HepG2 (cell line): Measurements from ENCODE around the gene HNRNPC. TPM values are rescaled to one million over a fixed set of nuclear protein-coding genes. Genes with fewer than 3 reads are reported as not detected.
A peak's percentile ranks its signal among the peaks of the same experiment; 100 is the strongest.

ENCODE experiments used
- AFF4 ChIP-seq: sonication (generic); formaldehyde crosslinking; IDR thresholded peaks from 2 replicates; pipeline ENCODE4 v1.4.0; 2020; ENCODE audit warnings: missing genetic modification reagents
- ARHGAP35 ChIP-seq: sonication (generic); formaldehyde crosslinking; IDR thresholded peaks from 2 replicates; pipeline ENCODE4 v1.9.0; 2022; ENCODE audit warnings: mild to moderate bottlenecking, inconsistent platforms, moderate library complexity, missing genetic modification reagents, borderline replicate concordance
- ARNT2 ChIP-seq: sonication (generic); formaldehyde crosslinking; IDR thresholded peaks from 2 replicates; pipeline ENCODE4 v1.8.0; 2022; ENCODE audit warnings: mild to moderate bottlenecking, low read depth, missing genetic modification reagents, moderate library complexity
- DNMT1 ChIP-seq: sonication (generic); formaldehyde crosslinking; IDR thresholded peaks from 2 replicates; pipeline ENCODE4 v1.5.1; 2020; ENCODE audit warnings: mild to moderate bottlenecking, missing genetic modification reagents
- GZF1 ChIP-seq: sonication (generic); formaldehyde crosslinking; IDR thresholded peaks from 2 replicates; pipeline ENCODE4 v1.5.1; 2020; ENCODE audit warnings: mild to moderate bottlenecking, missing genetic modification reagents
- MAFF ChIP-seq: IDR thresholded peaks from 2 replicates; pipeline ENCODE4 v1.6.1; 2011; ENCODE audit warnings: low read depth, low read length, improper control_type of control experiment
- MED13 ChIP-seq: sonication (generic); formaldehyde crosslinking; IDR thresholded peaks from 2 replicates; pipeline ENCODE4 v1.5.0; 2020; ENCODE audit warnings: missing genetic modification reagents
- POGK ChIP-seq: sonication (generic); formaldehyde crosslinking; conservative IDR thresholded peaks from 2 replicates; pipeline ENCODE4 v1.8.0; 2022; ENCODE audit warnings: mild to moderate bottlenecking, moderate library complexity, missing genetic modification reagents
- REXO4 ChIP-seq: sonication (generic); formaldehyde crosslinking; IDR thresholded peaks from 2 replicates; pipeline ENCODE4 v1.8.0; 2022; ENCODE audit warnings: missing genetic modification reagents, mild to moderate bottlenecking, borderline replicate concordance
- RORA ChIP-seq: sonication (generic); formaldehyde crosslinking; IDR thresholded peaks from 2 replicates; pipeline ENCODE4 v1.5.0; 2020; ENCODE audit warnings: mild to moderate bottlenecking, missing genetic modification reagents, moderate library complexity
- SRSF9 ChIP-seq: fragments of 200-400 bp; formaldehyde crosslinking; IDR thresholded peaks from 2 replicates; pipeline ENCODE4 v1.6.1; 2018; ENCODE audit warnings: borderline replicate concordance, mild to moderate bottlenecking, low read depth, low read length; ENCODE audit not compliant: insufficient read depth, poor library complexity, severe bottlenecking
- TERF1 ChIP-seq: sonication (generic); formaldehyde crosslinking; IDR thresholded peaks from 2 replicates; pipeline ENCODE4 v1.8.0; 2022; ENCODE audit warnings: mild to moderate bottlenecking, missing genetic modification reagents, moderate library complexity
- ZBTB20 ChIP-seq: sonication (generic); formaldehyde crosslinking; IDR thresholded peaks from 2 replicates; pipeline ENCODE4 v1.8.1; 2023; ENCODE audit warnings: missing genetic modification reagents, low read depth, mild to moderate bottlenecking, borderline replicate concordance
- ZBTB8A ChIP-seq: sonication (generic); formaldehyde crosslinking; IDR thresholded peaks from 2 replicates; pipeline ENCODE4 v1.4.0; 2020; ENCODE audit warnings: mild to moderate bottlenecking, low read depth, missing genetic modification reagents, borderline replicate concordance
- ZKSCAN8 ChIP-seq: IDR thresholded peaks from 2 replicates; pipeline ENCODE4 v1.6.1; 2016; ENCODE audit warnings: borderline replicate concordance, missing genetic modification reagents, missing compliant biosample characterization
- ZNF335 ChIP-seq: sonication (generic); formaldehyde crosslinking; IDR thresholded peaks from 2 replicates; pipeline ENCODE4 v1.4.0; 2020; ENCODE audit warnings: missing genetic modification reagents
- ZNF343 ChIP-seq: sonication (generic); formaldehyde crosslinking; IDR thresholded peaks from 2 replicates; pipeline ENCODE4 v1.4.0; 2020; ENCODE audit warnings: mild to moderate bottlenecking, missing genetic modification reagents
- ZNF639 ChIP-seq: conservative IDR thresholded peaks from 2 replicates; pipeline ENCODE4 v1.6.1; 2018; ENCODE audit warnings: missing genetic modification reagents
- ZNF644 ChIP-seq: IDR thresholded peaks from 2 replicates; pipeline ENCODE4 v1.6.1; 2016; ENCODE audit warnings: low read depth
- ZNF782 ChIP-seq: sonication (generic); formaldehyde crosslinking; IDR thresholded peaks from 2 replicates; pipeline ENCODE4 v1.4.0; 2020; ENCODE audit warnings: missing genetic modification reagents, mild to moderate bottlenecking, borderline replicate concordance
- polyA plus RNA-seq, 8 experiments: library from polyadenylated mRNA; depleted of rRNA in 3 of 8; stranded (reverse) in 7 of 8; unstranded in 1 of 8; fragments of >200 nt; fragmentation: Illumina TruSeq in 4 of 8; extraction: Trizol in 4 of 8; gene quantifications; 2 replicates each; pipeline versions ENCODE4 v1.2.1 to v1.2.3, GENCODE V29; 2011 to 2016; ENCODE audit warnings: low read depth in 4 of 8, missing spikeins in 1 of 8, mixed read lengths in 1 of 8; ENCODE audit not compliant: insufficient read depth in 1 of 8
- total RNA-seq, 5 experiments: library from RNA; depleted of rRNA; stranded (reverse); fragments of >200 nt; fragmentation: Illumina TruSeq; extraction: Trizol; gene quantifications; 2 replicates each; pipeline ENCODE4 v1.2.3, GENCODE V29; 2016; ENCODE audit warnings: low read depth in 1 of 5
- TF ChIP-seq, protein P1 (sequence below): sonication (generic); formaldehyde crosslinking; IDR thresholded peaks from 2 replicates; pipeline ENCODE4 v1.4.0; 2020; ENCODE audit warnings: missing genetic modification reagents

The HNRNPC gene
- total and polyA plus RNA-seq, 2 of the 13 experiments (the other 11 are each of a cell fraction or from before 2014, with no cell fraction given): 628 to 1,099 TPM

GRCh38 chr14:21298358-21298757 lies 29.1 kb upstream of the HNRNPC start (continued):
- no peak for TF ChIP-seq AFF4 (CRISPR knock-in tag)
- no peak for TF ChIP-seq ZNF335 (CRISPR knock-in tag)
- 0 out of 2 replicates have a peak, but pooled peaks have one; percentile 26 for TF ChIP-seq POGK (CRISPR knock-in tag)
- TF ChIP-seq GZF1 (CRISPR knock-in tag): no peak
- TF ChIP-seq SRSF9: no peak
- peak; percentile 31; the same call in 1 of the 2 replicates for TF ChIP-seq ZKSCAN8 (CRISPR knock-in tag)
- 0 out of 2 replicates have a peak, but pooled peaks have one; percentile 37 for TF ChIP-seq TERF1 (CRISPR knock-in tag)
- TF ChIP-seq MAFF: no peak
- TF ChIP-seq MED13 (CRISPR knock-in tag): no peak
- TF ChIP-seq ZBTB8A (CRISPR knock-in tag): no peak
- no peak for TF ChIP-seq DNMT1 (CRISPR knock-in tag)
- TF ChIP-seq, protein P1, sequence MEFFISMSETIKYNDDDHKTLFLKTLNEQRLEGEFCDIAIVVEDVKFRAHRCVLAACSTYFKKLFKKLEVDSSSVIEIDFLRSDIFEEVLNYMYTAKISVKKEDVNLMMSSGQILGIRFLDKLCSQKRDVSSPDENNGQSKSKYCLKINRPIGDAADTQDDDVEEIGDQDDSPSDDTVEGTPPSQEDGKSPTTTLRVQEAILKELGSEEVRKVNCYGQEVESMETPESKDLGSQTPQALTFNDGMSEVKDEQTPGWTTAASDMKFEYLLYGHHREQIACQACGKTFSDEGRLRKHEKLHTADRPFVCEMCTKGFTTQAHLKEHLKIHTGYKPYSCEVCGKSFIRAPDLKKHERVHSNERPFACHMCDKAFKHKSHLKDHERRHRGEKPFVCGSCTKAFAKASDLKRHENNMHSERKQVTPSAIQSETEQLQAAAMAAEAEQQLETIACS (CRISPR knock-in tag): no peak
- no peak for TF ChIP-seq ARNT2 (CRISPR knock-in tag)
- TF ChIP-seq REXO4 (CRISPR knock-in tag): no peak
- TF ChIP-seq ZNF782 (CRISPR knock-in tag): no peak
- no peak for TF ChIP-seq ZNF343
- TF ChIP-seq ZNF644 (CRISPR knock-in tag): peak; percentile 14; the same call in 1 of the 2 replicates
- TF ChIP-seq ARHGAP35 (CRISPR knock-in tag): peak; percentile 10; the same call in 1 of the 2 replicates
- no peak for TF ChIP-seq ZBTB20 (CRISPR knock-in tag)
- no peak for TF ChIP-seq RORA
- TF ChIP-seq ZNF639: no peak
